A549 (cell line): ENCODE results near the gene OPRD1.

ENCODE experiments used
- BHLHE40 ChIP-seq: IDR thresholded peaks from 2 replicates; pipeline ENCODE4 v1.6.1; 2012; ENCODE audit warnings: low read depth, low read length, inconsistent platforms
- CBX2 ChIP-seq: fragments of 200-600 bp; sonication (generic); IDR thresholded peaks from 2 replicates; pipeline ENCODE4 v1.6.1; 2016; ENCODE audit warnings: low read depth, mild to moderate bottlenecking, borderline replicate concordance
- CBX8 ChIP-seq: fragments of 200-600 bp; sonication (generic); IDR thresholded peaks from 2 replicates; pipeline ENCODE4 v1.6.1; 2016
- EP300 ChIP-seq, 2 experiments: fragments of >200 bp; sonication (Bioruptor Twin); formaldehyde crosslinking; IDR thresholded peaks; 2 replicates in 1 of 2; 3 replicates in 1 of 2; pipeline ENCODE4 v1.6.1; 2016 to 2017
- FOSL2 ChIP-seq, 2 experiments: fragments of 450-650 bp in 1 of 2; fragments of >200 bp in 1 of 2; sonication (Bioruptor Twin) in 1 of 2; formaldehyde crosslinking; IDR thresholded peaks; 2 replicates each; pipeline versions ENCODE4 v1.5.0 to v1.6.1; 2016 to 2020; ENCODE audit warnings: mild to moderate bottlenecking in 1 of 2, moderate library complexity in 1 of 2
- POLR2A ChIP-seq: IDR thresholded peaks from 2 replicates; pipeline ENCODE4 v1.6.1; 2012; ENCODE audit warnings: mild to moderate bottlenecking, low read length
- RFX5 ChIP-seq: fragments of 450-650 bp; IDR thresholded peaks from 2 replicates; pipeline ENCODE4 v1.7.1; 2014; ENCODE audit warnings: antibody characterized with exemption, mild to moderate bottlenecking, moderate library complexity
- SMC3 ChIP-seq: fragments of >200 bp; sonication (Bioruptor Twin); formaldehyde crosslinking; IDR thresholded peaks from 3 replicates; pipeline ENCODE4 v1.6.1; 2018; ENCODE audit warnings: inconsistent platforms
- TP53 ChIP-seq: fragments of 250-450 bp; sonication (Bioruptor Pico); IDR thresholded peaks from 2 replicates; pipeline ENCODE4 v1.5.0; 2021; ENCODE audit warnings: mild to moderate bottlenecking, moderate library complexity
- TF ChIP-seq, protein P1 (sequence below): fragments of >200 bp; sonication (Bioruptor Twin); formaldehyde crosslinking; IDR thresholded peaks from 3 replicates; pipeline ENCODE4 v1.5.1; 2016
- TF ChIP-seq, protein P2 (sequence below): fragments of 450-650 bp; IDR thresholded peaks from 2 replicates; pipeline ENCODE4 v1.6.1; 2014; ENCODE audit warnings: antibody characterized with exemption
- TF ChIP-seq, protein P3 (sequence below): IDR thresholded peaks from 2 replicates; pipeline ENCODE4 v1.6.1; 2012
- TF ChIP-seq, protein P4 (sequence below): IDR thresholded peaks from 2 replicates; pipeline ENCODE4 v1.6.1; 2012; ENCODE audit warnings: low read depth, borderline replicate concordance

DNA sequence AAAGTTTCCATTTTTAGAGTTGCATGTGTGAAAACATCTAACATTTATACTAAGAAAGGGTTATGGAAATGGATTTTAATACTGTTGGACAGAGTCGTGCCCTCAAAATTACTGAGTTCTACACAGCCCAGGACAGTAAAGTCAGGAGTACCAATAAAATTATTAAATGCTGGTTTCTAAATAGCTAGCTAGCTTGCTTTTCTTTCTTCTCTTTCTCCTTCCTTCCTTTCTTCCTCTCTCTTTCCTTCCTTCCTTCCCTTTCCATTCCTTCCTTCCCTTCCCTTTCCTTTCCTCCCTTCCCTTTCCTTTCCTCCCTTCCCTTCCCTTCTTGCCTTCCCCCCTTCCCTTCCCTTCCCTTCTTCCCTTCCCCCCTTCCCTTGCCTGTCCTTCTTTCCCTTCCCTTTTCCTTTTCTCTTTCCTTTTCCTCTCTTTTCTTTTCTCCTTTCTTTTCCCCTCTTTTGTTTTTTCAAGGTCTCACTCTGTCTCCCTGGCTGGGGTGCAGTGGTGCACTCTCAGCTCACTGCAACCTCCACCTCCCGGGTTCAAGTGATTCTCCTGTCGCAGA, 41.3 kb upstream of the OPRD1 start:
- TF ChIP-seq, protein P1, sequence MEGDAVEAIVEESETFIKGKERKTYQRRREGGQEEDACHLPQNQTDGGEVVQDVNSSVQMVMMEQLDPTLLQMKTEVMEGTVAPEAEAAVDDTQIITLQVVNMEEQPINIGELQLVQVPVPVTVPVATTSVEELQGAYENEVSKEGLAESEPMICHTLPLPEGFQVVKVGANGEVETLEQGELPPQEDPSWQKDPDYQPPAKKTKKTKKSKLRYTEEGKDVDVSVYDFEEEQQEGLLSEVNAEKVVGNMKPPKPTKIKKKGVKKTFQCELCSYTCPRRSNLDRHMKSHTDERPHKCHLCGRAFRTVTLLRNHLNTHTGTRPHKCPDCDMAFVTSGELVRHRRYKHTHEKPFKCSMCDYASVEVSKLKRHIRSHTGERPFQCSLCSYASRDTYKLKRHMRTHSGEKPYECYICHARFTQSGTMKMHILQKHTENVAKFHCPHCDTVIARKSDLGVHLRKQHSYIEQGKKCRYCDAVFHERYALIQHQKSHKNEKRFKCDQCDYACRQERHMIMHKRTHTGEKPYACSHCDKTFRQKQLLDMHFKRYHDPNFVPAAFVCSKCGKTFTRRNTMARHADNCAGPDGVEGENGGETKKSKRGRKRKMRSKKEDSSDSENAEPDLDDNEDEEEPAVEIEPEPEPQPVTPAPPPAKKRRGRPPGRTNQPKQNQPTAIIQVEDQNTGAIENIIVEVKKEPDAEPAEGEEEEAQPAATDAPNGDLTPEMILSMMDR: no peak
- TF ChIP-seq, protein P2, sequence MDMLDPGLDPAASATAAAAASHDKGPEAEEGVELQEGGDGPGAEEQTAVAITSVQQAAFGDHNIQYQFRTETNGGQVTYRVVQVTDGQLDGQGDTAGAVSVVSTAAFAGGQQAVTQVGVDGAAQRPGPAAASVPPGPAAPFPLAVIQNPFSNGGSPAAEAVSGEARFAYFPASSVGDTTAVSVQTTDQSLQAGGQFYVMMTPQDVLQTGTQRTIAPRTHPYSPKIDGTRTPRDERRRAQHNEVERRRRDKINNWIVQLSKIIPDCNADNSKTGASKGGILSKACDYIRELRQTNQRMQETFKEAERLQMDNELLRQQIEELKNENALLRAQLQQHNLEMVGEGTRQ: no peak
- TF ChIP-seq TP53 (CRISPR knock-in tag) (no peak), BHLHE40 (no peak), FOSL2 (IDR thresholded peaks at IDR 0.05) (no peak), FOSL2 (CRISPR knock-in tag; IDR thresholded peaks at IDR 0.05) (no peak), CBX8 (no peak), POLR2A (no peak), CBX2 (no peak), EP300 (IDR thresholded peaks at IDR 0.05) (no peak), SMC3 (no peak), RFX5 (no peak)
- TF ChIP-seq, protein P3, sequence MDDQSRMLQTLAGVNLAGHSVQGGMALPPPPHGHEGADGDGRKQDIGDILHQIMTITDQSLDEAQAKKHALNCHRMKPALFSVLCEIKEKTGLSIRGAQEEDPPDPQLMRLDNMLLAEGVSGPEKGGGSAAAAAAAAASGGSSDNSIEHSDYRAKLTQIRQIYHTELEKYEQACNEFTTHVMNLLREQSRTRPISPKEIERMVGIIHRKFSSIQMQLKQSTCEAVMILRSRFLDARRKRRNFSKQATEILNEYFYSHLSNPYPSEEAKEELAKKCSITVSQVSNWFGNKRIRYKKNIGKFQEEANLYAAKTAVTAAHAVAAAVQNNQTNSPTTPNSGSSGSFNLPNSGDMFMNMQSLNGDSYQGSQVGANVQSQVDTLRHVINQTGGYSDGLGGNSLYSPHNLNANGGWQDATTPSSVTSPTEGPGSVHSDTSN: no peak
- TF ChIP-seq, protein P4, sequence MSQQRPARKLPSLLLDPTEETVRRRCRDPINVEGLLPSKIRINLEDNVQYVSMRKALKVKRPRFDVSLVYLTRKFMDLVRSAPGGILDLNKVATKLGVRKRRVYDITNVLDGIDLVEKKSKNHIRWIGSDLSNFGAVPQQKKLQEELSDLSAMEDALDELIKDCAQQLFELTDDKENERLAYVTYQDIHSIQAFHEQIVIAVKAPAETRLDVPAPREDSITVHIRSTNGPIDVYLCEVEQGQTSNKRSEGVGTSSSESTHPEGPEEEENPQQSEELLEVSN: no peak
